Mucosa of gallbladder (tissue), 1 donor: ENCODE data around the gene POMP. TPM values are rescaled to one million over a fixed set of nuclear protein-coding genes. Genes with fewer than 3 reads are reported as not detected.

Source experiments
- DNase-seq: peaks from one replicate; pipeline ENCODE4 v3.0.0-alpha.2; 2020; ENCODE audit warnings: low spot score
- total RNA-seq: library from RNA; stranded (reverse); gene quantifications from one replicate; pipeline ENCODE4 v1.2.1, GENCODE V29; 2021
- donor health status: DM: no; HTN: no; CAD: no.

The POMP gene
- total RNA-seq, 1 donor from 2014 or later, result 52.3 TPM

GRCh38 chr13:28693605-28694491 is 34.9 kb downstream of the POMP start:
- DNase-seq, result peak; percentile 61

GRCh38 chr13:28697441-28697840 is 38.5 kb downstream of the POMP start:
- DNase-seq, result no peak

GRCh38 chr13:28699246-28699645 is 40.3 kb downstream of the POMP start:
- DNase-seq, result no peak

- no peak for DNase-seq
Observed at GRCh38 chr13:28704282-28704681, 45.4 kb downstream of the POMP start.

- DNase-seq, result no peak
Observed at GRCh38 chr13:28704919-28705318, 46.0 kb downstream of the POMP start.

- no peak for DNase-seq
Observed at GRCh38 chr13:28705461-28706083, 46.6 kb downstream of the POMP start.

- DNase-seq, result no peak
Observed at GRCh38 chr13:28707629-28708427, 48.9 kb downstream of the POMP start.

GRCh38 chr13:28710161-28710560 is 51.2 kb downstream of the POMP start:
- peak; percentile 53 for DNase-seq

GRCh38 chr13:28714651-28715050 is 55.7 kb downstream of the POMP start:
- no peak for DNase-seq

GRCh38 chr13:28716511-28716910 is 57.6 kb downstream of the POMP start:
- DNase-seq, result peak; percentile 79

GRCh38 chr13:28717170-28717569 is 58.2 kb downstream of the POMP start:
- DNase-seq, result no peak

GRCh38 chr13:28718196-28718542 is 59.2 kb downstream of the POMP start:
- no peak for DNase-seq

- DNase-seq, result peak; percentile 99
Observed at GRCh38 chr13:28718543-28719226, 59.8 kb downstream of the POMP start, which contains the start of gene SLC46A3. Gene SLC46A3, minus strand, starts transcription at chr13:28718970. Its CDS starts 972 bp downstream, at chr13:28717998.

- no peak for DNase-seq
Observed at GRCh38 chr13:28719227-28720055, 60.5 kb downstream of the POMP start.

- no peak for DNase-seq
Observed at GRCh38 chr13:28723806-28724205, 64.9 kb downstream of the POMP start.

GRCh38 chr13:28725046-28725610 is 66.2 kb downstream of the POMP start:
- DNase-seq, result no peak
